A549 (cell line): ENCODE measurements around the gene STARD13.

Experiments
- CBX8 ChIP-seq: fragments of 200-600 bp; sonication (generic); IDR thresholded peaks from 2 replicates; pipeline ENCODE4 v1.6.1; 2016
- EP300 ChIP-seq, 2 experiments: fragments of >200 bp; sonication (Bioruptor Twin); formaldehyde crosslinking; IDR thresholded peaks; 2 replicates in 1 of 2; 3 replicates in 1 of 2; pipeline ENCODE4 v1.6.1; 2016 to 2017
- JUNB ChIP-seq: fragments of >200 bp; sonication (Bioruptor Twin); formaldehyde crosslinking; IDR thresholded peaks from 2 replicates; pipeline ENCODE4 v1.6.1; 2016
- NFE2L2 ChIP-seq: fragments of 150-350 bp; conservative IDR thresholded peaks from 2 replicates; pipeline ENCODE4 v1.6.1; 2014; ENCODE audit warnings: low read length
- POLR2A ChIP-seq: IDR thresholded peaks from 2 replicates; pipeline ENCODE4 v1.6.1; 2012; ENCODE audit warnings: mild to moderate bottlenecking, low read length
- TF ChIP-seq, protein P1 (sequence below): IDR thresholded peaks from 2 replicates; pipeline ENCODE4 v1.6.1; 2012; ENCODE audit warnings: low read depth, borderline replicate concordance
- TF ChIP-seq, protein P2 (sequence below): fragments of >200 bp; sonication (Bioruptor Twin); formaldehyde crosslinking; IDR thresholded peaks from 3 replicates; pipeline ENCODE4 v1.5.1; 2016
- TF ChIP-seq, protein P3 (sequence below): fragments of 200-600 bp; sonication (generic); IDR thresholded peaks from 2 replicates; pipeline ENCODE4 v1.6.1; 2016; ENCODE audit warnings: antibody characterized with exemption, mild to moderate bottlenecking, moderate library complexity
- TF ChIP-seq, protein P4 (sequence below): fragments of >200 bp; sonication (Bioruptor Twin); formaldehyde crosslinking; IDR thresholded peaks from 3 replicates; pipeline ENCODE4 v1.6.1; 2016

DNA sequence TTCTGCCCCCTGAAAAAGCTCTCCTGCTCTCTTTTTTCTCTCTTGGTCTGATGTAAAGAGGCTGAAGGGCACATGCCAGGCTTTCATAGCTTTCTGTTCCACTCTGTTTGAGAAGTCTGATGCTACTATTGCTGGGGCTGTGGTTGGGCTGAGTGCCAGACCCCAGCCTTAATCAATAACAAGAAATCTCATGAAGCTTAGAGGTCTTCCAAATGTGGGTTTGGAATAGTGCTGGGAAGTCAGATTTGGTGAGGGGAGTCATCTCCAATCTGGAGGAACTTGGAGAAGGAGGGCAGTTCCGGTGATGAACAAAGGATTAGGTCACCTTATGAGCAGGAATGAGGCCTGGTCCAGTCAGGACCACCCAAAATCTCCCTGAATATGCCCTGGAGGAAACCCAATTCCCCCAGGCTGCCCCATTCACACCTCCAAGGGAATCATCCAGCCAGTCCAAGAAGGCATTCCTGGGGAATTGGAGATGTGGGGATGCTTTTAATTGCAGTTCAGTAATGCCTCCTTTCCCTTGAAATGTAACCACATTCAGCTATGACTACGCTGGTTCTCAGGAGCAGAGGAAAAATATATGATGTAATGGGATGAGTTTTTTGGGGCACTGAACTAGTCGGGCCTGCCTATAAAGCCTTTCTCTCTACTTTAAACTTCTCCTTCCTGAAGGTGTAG, 102.0 kb downstream of the STARD13 start:
- TF ChIP-seq, protein P1, sequence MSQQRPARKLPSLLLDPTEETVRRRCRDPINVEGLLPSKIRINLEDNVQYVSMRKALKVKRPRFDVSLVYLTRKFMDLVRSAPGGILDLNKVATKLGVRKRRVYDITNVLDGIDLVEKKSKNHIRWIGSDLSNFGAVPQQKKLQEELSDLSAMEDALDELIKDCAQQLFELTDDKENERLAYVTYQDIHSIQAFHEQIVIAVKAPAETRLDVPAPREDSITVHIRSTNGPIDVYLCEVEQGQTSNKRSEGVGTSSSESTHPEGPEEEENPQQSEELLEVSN: no peak
- TF ChIP-seq, protein P2, sequence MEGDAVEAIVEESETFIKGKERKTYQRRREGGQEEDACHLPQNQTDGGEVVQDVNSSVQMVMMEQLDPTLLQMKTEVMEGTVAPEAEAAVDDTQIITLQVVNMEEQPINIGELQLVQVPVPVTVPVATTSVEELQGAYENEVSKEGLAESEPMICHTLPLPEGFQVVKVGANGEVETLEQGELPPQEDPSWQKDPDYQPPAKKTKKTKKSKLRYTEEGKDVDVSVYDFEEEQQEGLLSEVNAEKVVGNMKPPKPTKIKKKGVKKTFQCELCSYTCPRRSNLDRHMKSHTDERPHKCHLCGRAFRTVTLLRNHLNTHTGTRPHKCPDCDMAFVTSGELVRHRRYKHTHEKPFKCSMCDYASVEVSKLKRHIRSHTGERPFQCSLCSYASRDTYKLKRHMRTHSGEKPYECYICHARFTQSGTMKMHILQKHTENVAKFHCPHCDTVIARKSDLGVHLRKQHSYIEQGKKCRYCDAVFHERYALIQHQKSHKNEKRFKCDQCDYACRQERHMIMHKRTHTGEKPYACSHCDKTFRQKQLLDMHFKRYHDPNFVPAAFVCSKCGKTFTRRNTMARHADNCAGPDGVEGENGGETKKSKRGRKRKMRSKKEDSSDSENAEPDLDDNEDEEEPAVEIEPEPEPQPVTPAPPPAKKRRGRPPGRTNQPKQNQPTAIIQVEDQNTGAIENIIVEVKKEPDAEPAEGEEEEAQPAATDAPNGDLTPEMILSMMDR: no peak
- TF ChIP-seq EP300 (IDR thresholded peaks at IDR 0.05) (no peak), CBX8 (no peak), NFE2L2 (no peak), JUNB (no peak), POLR2A (no peak)
- TF ChIP-seq, protein P3, sequence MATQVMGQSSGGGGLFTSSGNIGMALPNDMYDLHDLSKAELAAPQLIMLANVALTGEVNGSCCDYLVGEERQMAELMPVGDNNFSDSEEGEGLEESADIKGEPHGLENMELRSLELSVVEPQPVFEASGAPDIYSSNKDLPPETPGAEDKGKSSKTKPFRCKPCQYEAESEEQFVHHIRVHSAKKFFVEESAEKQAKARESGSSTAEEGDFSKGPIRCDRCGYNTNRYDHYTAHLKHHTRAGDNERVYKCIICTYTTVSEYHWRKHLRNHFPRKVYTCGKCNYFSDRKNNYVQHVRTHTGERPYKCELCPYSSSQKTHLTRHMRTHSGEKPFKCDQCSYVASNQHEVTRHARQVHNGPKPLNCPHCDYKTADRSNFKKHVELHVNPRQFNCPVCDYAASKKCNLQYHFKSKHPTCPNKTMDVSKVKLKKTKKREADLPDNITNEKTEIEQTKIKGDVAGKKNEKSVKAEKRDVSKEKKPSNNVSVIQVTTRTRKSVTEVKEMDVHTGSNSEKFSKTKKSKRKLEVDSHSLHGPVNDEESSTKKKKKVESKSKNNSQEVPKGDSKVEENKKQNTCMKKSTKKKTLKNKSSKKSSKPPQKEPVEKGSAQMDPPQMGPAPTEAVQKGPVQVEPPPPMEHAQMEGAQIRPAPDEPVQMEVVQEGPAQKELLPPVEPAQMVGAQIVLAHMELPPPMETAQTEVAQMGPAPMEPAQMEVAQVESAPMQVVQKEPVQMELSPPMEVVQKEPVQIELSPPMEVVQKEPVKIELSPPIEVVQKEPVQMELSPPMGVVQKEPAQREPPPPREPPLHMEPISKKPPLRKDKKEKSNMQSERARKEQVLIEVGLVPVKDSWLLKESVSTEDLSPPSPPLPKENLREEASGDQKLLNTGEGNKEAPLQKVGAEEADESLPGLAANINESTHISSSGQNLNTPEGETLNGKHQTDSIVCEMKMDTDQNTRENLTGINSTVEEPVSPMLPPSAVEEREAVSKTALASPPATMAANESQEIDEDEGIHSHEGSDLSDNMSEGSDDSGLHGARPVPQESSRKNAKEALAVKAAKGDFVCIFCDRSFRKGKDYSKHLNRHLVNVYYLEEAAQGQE: no peak
- TF ChIP-seq, protein P4, sequence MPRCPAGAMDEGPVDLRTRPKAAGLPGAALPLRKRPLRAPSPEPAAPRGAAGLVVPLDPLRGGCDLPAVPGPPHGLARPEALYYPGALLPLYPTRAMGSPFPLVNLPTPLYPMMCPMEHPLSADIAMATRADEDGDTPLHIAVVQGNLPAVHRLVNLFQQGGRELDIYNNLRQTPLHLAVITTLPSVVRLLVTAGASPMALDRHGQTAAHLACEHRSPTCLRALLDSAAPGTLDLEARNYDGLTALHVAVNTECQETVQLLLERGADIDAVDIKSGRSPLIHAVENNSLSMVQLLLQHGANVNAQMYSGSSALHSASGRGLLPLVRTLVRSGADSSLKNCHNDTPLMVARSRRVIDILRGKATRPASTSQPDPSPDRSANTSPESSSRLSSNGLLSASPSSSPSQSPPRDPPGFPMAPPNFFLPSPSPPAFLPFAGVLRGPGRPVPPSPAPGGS: no peak
